Spleen (tissue), 11 donors: Measurements from ENCODE around the gene DNAH6. TPM values are rescaled to one million over a fixed set of nuclear protein-coding genes. Genes with fewer than 3 reads are reported as not detected.
"Not testable (repeated sequence)": the region's sequence is repeated elsewhere in the genome, so short reads cannot be mapped to it uniquely, and the experiment has no call there.

Source experiments
- DNase-seq: peaks from one replicate; pipeline ENCODE4 v3.0.0-alpha.2; 2020
- H3K27ac ChIP-seq, 8 donors: fragments of 200-600 bp; sonication (generic) in 7 of 8; 1 replicate in 4 of 8; 2 replicates in 4 of 8; pipeline versions ENCODE4 v1.5.0 to v1.8.0; 2016 to 2021; ENCODE audit warnings: inconsistent platforms in 4 of 8, mild to moderate bottlenecking in 4 of 8, moderate library complexity in 1 of 8
- H3K27me3 ChIP-seq, 7 donors: fragments of 200-600 bp; sonication (generic) in 6 of 7; replicated peaks in 1 of 7; 1 replicate in 4 of 7; 2 replicates in 3 of 7; pipeline versions ENCODE4 v1.5.0 to v1.8.0; 2016 to 2021; ENCODE audit warnings: inconsistent platforms in 3 of 7, mild to moderate bottlenecking in 1 of 7
- H3K36me3 ChIP-seq, 6 donors: fragments of 200-600 bp; sonication (generic) in 5 of 6; 1 replicate in 4 of 6; 2 replicates in 2 of 6; pipeline versions ENCODE4 v1.5.0 to v1.8.0; 2016 to 2021; ENCODE audit warnings: inconsistent platforms in 2 of 6
- H3K4me1 ChIP-seq, 6 donors: fragments of 200-600 bp; sonication (generic) in 5 of 6; 1 replicate in 3 of 6; 2 replicates in 3 of 6; pipeline versions ENCODE4 v1.5.0 to v1.8.0; 2016 to 2021; ENCODE audit warnings: inconsistent platforms in 3 of 6
- H3K4me3 ChIP-seq, 8 donors: fragments of 200-600 bp; sonication (generic) in 7 of 8; 1 replicate in 4 of 8; 2 replicates in 4 of 8; pipeline versions ENCODE4 v1.5.0 to v1.8.0; 2016 to 2021; ENCODE audit warnings: inconsistent platforms in 4 of 8, mild to moderate bottlenecking in 4 of 8, moderate library complexity in 2 of 8
- H3K9me3 ChIP-seq, 8 donors: fragments of 200-600 bp; sonication (generic) in 7 of 8; 1 replicate in 4 of 8; 2 replicates in 4 of 8; pipeline versions ENCODE4 v1.5.0 to v1.8.0; 2016 to 2021; ENCODE audit warnings: inconsistent platforms in 4 of 8
- POLR2A ChIP-seq, 3 donors: fragments of 450-650 bp; IDR thresholded peaks; one replicate each; pipeline ENCODE4 v1.5.1; 2017; ENCODE audit warnings: antibody characterized with exemption in 3 of 3, mild to moderate bottlenecking in 1 of 3
- POLR2AphosphoS5 ChIP-seq, 3 donors: sonication (generic); formaldehyde crosslinking; IDR thresholded peaks; one replicate each; pipeline ENCODE4 v1.5.1; 2017; ENCODE audit warnings: antibody characterized with exemption in 3 of 3
- WGBS, 5 donors: extraction: QIAGEN DNeasy Blood & Tissue Kit in 3 of 5; methylation state at CpG; one replicate each; pipeline versions ENCODE4 v1.1.5 to v1.1.7; 2013 to 2018; 5-methylcytosine and 5-hydroxymethylcytosine counted together
- intact Hi-C: fragments of 100-400 bp; cut with DNase I; formaldehyde crosslinking; loops from one replicate; pipeline ENCODE4 v1.15.0; 2023; ENCODE audit warnings: low total_unique reads
- polyA plus RNA-seq, 3 donors: library from polyadenylated mRNA; stranded (reverse); fragments of 200-250 nt; gene quantifications; one replicate each; pipeline ENCODE4 v1.2.1, GENCODE V29; 2013
- total RNA-seq, 7 donors: library from RNA; depleted of rRNA in 3 of 7; stranded (reverse); fragments of >200 nt in 3 of 7; fragmentation: NEBNext Ultra II Directional in 4 of 7; extraction: Animal tissue kit (Norgen Biotek cat#: 25700) in 4 of 7; gene quantifications; one replicate each; pipeline versions ENCODE4 v1.1.0 to v1.2.1, GENCODE V29; 2016 to 2021
- TF ChIP-seq, protein P1 (sequence below), 11 experiments: fragments of 200-600 bp in 7 of 11; fragments of 450-650 bp in 4 of 11; sonication (generic) in 4 of 11; IDR thresholded peaks in 8 of 11; conservative IDR thresholded peaks in 3 of 11; 1 replicate in 7 of 11; 2 replicates in 4 of 11; pipeline versions ENCODE4 v1.4.0 to v1.8.0; 2016 to 2021; ENCODE audit warnings: antibody characterized with exemption in 11 of 11, inconsistent platforms in 4 of 11, mild to moderate bottlenecking in 1 of 11
- donor health status: healthy with polysubstance abuse.
- donor health status: DM: no; HTN: no; CAD: no; lungs with moderate emphysema.
- donor health status: DM: no; HTN: no; CAD: no.
- donor health status: Bipolar disorder and iron deficiency.
- donor health status: healthy.
- donor health status: DM: no; HTN: no; CAD: no.
- donor health status: DM: yes; HTN: yes; CAD: no.

The DNAH6 gene
- total and polyA plus RNA-seq, 10 donors: 0.02 to 1.1 (median 0.43) TPM; not detected in 1

DNA sequence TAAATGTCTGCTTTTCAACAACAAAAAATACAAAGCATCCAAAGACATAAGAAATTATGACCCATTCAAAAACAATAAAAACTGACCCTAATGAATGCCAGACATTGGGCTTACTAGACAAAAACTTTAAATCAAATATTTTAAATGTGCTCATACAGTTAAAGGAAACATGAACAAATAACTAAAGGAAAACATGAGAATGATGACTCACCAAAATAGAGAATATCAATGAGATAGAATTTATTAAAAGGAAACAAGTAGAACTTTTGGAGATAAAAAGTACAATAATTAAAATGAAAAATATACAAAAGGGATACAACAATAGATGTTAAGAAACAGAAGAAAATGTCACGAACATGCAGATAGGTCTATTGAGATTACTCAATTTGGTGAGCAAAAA is 254.0 kb downstream of the DNAH6 start:
- H3K4me1 ChIP-seq: no peaks in the 10 kb centered on the region
- peaks cover 11 to 60% (median 53%) of the 10 kb centered on the region in 8 donors for H3K9me3 ChIP-seq
- intact Hi-C loops: no loop called here
- TF ChIP-seq POLR2A (IDR thresholded peaks at IDR 0.05) (no peak), POLR2AphosphoS5 (IDR thresholded peaks at IDR 0.05) (no peak)
- TF ChIP-seq, protein P1, sequence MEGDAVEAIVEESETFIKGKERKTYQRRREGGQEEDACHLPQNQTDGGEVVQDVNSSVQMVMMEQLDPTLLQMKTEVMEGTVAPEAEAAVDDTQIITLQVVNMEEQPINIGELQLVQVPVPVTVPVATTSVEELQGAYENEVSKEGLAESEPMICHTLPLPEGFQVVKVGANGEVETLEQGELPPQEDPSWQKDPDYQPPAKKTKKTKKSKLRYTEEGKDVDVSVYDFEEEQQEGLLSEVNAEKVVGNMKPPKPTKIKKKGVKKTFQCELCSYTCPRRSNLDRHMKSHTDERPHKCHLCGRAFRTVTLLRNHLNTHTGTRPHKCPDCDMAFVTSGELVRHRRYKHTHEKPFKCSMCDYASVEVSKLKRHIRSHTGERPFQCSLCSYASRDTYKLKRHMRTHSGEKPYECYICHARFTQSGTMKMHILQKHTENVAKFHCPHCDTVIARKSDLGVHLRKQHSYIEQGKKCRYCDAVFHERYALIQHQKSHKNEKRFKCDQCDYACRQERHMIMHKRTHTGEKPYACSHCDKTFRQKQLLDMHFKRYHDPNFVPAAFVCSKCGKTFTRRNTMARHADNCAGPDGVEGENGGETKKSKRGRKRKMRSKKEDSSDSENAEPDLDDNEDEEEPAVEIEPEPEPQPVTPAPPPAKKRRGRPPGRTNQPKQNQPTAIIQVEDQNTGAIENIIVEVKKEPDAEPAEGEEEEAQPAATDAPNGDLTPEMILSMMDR (IDR thresholded peaks at IDR 0.05 in 8 of 11, conservative IDR thresholded peaks at IDR 0.05 in 3 of 11): no peak
- H3K4me3 ChIP-seq: no peak overlapping the region
- no peak for DNase-seq
- 86 to 95% (median 92%) methylated on average over 1 of the region's 1 CpG for WGBS, 5 donors
- no peak overlapping the region for H3K27ac ChIP-seq
- H3K36me3 ChIP-seq: no peaks in the 10 kb centered on the region
- no peaks in the 10 kb centered on the region for H3K27me3 ChIP-seq

DNA sequence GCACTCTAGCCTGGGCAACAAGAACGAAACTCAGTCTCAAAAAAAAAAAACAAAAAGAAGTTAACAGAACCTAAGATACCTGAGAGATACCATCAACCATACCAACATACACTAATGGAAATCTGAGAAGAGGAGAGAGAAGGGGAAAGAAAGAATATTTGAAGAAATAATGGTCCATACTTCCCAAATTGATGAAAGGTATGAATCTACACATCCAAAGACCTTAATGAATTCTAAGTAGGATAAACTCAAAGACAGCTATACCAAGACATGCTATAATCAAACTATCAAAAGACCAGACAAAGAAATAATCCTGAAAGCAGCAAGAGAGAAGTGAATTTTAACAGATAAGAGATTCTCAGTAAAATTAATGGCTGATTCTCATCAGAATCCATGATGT is 255.0 kb downstream of the DNAH6 start:
- peaks cover 11 to 69% (median 59%) of the 10 kb centered on the region in 8 donors for H3K9me3 ChIP-seq
- TF ChIP-seq POLR2AphosphoS5 (IDR thresholded peaks at IDR 0.05) (no peak), POLR2A (IDR thresholded peaks at IDR 0.05) (no peak)
- TF ChIP-seq, protein P1 (IDR thresholded peaks at IDR 0.05 in 8 of 11, conservative IDR thresholded peaks at IDR 0.05 in 3 of 11): no peak
- H3K27ac ChIP-seq: no peak overlapping the region
- H3K27me3 ChIP-seq: no peaks in the 10 kb centered on the region
- H3K36me3 ChIP-seq: no peaks in the 10 kb centered on the region
- DNase-seq: no peak
- 75 to 89% (median 83%) methylated on average over 1 of the region's 1 CpG for WGBS, 5 donors
- no peaks in the 10 kb centered on the region for H3K4me1 ChIP-seq
- no peak overlapping the region for H3K4me3 ChIP-seq
- intact Hi-C loops: no loop called here

DNA sequence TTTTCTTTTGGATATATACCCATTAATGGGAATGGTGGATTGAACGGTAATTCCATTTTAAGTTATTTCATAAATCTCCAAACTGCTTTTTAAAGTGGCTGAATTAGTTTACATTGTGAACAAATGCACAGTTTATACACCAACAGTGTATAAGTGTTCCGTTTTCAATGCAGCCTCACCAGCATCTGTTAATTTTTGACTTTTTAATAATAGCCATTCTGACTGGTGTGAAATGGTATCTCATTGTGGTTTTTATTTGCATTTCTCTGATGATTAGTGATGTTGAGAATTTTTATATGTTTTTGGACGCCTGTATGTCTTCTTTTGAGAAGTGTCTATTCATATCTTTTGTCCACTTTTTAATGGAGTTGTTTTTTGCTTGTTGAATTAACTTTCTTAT is 257.3 kb downstream of the DNAH6 start:
- WGBS, 5 donors: 45 to 83% (median 79%) methylated on average over 3 of the region's 3 CpGs
- H3K36me3 ChIP-seq, H3K4me1 ChIP-seq, H3K27me3 ChIP-seq, DNase-seq, H3K27ac ChIP-seq, intact Hi-C loops, H3K4me3 ChIP-seq: not testable (repeated sequence)
- peaks cover 11 to 78% (median 67%) of the 10 kb centered on the region in 8 donors for H3K9me3 ChIP-seq

DNA sequence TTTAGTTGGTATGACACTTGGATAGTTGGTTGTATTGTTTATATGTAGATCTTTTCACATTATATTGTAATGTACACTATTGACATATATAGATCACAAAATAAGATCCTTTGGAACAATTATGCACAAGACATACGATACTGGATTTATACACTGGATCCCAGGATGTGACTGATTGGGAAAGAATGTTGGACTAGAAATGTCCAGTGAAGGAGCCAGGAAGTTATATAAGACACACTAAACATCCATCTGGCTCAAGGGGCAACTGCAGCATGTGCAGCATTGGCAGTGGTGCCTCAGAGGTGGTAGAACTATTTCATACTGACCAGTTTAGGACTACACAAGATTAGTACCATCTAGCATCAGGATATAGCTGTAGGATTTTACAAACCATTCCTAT is 259.7 kb downstream of the DNAH6 start:
- Histone ChIP-seq H3K4me3 (no peak overlapping the region), H3K27ac (no peak overlapping the region), H3K9me3 (peaks cover 11 to 60% (median 54%) of the 10 kb centered on the region in 8 donors), H3K4me1 (peaks cover 0 to 11% (median 0%) of the 10 kb centered on the region in 6 donors), H3K27me3 (no peaks in the 10 kb centered on the region), H3K36me3 (no peaks in the 10 kb centered on the region)
- no peak for DNase-seq
- TF ChIP-seq, protein P1 (IDR thresholded peaks at IDR 0.05 in 8 of 11, conservative IDR thresholded peaks at IDR 0.05 in 3 of 11): no peak
- no peak for TF ChIP-seq POLR2A (IDR thresholded peaks at IDR 0.05)
- no peak for TF ChIP-seq POLR2AphosphoS5 (IDR thresholded peaks at IDR 0.05)
- WGBS, 5 donors: 89 to 100% (median 95%) methylated on average over 1 of the region's 1 CpG
- intact Hi-C loops: no loop called here
